NOMO-1 (cell line): ENCODE measurements around the gene LOXHD1.
A peak's percentile ranks its signal among the peaks of the same experiment; 100 is the strongest.

ENCODE experiments used
- DNase-seq, 2 experiments: peaks; one replicate each; lab custom pipeline; 2025; ENCODE audit not compliant: unreplicated experiment in 2 of 2; lab: John Stamatoyannopoulos, UW

Gene LOXHD1, protein sequence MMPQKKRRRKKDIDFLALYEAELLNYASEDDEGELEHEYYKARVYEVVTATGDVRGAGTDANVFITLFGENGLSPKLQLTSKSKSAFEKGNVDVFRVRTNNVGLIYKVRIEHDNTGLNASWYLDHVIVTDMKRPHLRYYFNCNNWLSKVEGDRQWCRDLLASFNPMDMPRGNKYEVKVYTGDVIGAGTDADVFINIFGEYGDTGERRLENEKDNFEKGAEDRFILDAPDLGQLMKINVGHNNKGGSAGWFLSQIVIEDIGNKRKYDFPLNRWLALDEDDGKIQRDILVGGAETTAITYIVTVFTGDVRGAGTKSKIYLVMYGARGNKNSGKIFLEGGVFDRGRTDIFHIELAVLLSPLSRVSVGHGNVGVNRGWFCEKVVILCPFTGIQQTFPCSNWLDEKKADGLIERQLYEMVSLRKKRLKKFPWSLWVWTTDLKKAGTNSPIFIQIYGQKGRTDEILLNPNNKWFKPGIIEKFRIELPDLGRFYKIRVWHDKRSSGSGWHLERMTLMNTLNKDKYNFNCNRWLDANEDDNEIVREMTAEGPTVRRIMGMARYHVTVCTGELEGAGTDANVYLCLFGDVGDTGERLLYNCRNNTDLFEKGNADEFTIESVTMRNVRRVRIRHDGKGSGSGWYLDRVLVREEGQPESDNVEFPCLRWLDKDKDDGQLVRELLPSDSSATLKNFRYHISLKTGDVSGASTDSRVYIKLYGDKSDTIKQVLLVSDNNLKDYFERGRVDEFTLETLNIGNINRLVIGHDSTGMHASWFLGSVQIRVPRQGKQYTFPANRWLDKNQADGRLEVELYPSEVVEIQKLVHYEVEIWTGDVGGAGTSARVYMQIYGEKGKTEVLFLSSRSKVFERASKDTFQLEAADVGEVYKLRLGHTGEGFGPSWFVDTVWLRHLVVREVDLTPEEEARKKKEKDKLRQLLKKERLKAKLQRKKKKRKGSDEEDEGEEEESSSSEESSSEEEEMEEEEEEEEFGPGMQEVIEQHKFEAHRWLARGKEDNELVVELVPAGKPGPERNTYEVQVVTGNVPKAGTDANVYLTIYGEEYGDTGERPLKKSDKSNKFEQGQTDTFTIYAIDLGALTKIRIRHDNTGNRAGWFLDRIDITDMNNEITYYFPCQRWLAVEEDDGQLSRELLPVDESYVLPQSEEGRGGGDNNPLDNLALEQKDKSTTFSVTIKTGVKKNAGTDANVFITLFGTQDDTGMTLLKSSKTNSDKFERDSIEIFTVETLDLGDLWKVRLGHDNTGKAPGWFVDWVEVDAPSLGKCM (N-terminal part only)

DNA sequence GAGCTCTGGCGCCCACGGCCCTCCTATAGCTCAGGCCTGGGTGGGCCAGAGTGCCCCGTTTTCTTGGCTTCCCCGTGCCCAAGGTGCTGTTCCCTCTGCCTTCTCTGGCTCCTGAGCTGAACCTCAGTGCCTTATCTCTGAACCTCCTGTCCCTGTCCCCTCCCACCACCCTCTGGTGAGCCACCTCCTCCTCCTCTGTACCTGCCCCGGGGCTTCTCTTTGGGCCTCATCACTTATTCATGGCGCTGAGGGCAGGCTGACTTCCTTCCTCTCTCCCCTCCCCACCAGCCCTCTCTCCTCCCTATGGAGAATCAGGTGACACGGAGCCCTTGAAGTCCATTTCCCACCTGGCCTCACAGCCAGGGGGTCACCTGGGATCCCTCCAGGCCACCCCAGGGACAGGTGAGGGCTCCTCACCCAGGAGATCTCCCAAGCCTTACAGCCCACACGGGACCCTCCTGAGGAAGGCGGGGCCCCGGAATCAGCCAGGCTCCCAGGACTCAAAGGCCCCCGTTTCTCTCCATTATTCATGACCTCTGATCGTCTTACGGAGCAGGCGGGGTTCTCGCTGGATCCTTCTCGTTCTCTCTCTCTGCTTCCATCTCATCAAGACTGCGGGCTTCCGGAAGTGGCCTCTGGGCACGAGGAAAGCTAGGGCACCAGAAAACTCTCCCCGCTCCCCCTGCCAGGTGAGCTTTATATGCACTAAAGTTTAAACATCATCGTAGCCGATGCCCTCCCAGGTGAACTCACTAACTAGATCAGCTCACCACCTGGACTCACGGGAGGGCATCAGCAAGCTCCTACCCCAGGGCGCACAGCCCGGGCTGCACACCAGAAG is at the start of gene LOXHD1:
LOXHD1 (minus strand) TSS at position 106 of the 841 bp plus-strand sequence. CDS start 187 bp downstream, outside the sequence.
- DNase-seq: no peak

DNA sequence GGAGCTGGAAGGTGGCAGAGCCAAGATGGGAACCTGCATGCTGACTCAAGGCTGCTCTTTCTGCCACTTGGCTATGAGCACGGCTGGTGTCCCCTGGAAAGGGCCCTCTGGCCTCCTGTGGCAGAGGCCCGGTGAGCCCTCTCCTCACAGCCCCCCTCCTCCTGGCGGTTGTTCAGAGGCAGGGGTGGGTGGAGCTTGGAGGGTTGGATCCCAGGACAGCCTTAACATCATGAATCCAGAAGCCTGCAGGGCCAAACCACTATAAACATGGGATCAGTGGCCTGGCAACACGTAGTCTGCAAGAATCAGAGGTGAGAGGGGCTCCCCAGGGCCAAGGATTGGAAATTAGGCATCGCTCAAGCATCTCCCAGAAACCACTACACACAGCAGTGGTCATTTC is 48.5 kb upstream of the LOXHD1 start:
- DNase-seq: no peak

DNA sequence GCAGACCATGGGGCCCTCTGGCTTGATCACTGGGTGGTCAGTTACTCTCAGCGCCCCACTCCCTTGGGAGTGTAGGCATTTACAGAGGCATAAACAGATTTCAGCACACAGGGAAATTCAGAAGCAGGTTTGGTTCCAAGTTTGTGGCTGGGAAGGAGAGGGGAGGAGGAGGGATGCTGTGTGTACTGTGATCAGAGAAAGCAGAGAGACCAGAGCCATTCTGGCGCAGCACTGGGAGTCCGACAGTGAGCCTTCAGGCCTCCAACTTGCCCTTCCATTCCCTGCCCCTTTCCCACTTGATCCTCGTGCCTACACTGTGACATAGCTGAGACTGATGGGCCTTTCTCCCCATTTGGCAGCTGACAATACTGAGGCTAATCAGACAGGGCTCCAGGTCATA is 47.8 kb upstream of the LOXHD1 start:
- DNase-seq: no peak

DNA sequence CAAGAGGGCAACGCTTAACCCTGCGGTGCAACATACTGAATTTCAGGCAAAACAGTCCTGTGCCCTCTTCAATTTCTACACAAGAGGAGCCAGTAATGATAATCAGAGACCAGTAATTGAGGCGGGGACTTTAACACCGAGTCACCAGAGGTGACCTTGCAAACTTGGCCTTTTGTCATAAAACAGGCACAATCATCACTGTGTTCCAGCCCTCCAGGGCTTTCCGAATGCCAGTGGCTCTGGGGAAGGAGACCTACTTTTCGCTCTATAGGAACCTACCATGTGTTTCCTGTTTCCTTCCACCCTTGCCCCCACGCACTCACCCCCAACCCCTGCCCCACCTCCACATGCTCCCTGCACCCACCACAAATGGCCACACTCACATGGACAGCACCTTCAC is 47.2 kb upstream of the LOXHD1 start:
- no peak for DNase-seq

DNA sequence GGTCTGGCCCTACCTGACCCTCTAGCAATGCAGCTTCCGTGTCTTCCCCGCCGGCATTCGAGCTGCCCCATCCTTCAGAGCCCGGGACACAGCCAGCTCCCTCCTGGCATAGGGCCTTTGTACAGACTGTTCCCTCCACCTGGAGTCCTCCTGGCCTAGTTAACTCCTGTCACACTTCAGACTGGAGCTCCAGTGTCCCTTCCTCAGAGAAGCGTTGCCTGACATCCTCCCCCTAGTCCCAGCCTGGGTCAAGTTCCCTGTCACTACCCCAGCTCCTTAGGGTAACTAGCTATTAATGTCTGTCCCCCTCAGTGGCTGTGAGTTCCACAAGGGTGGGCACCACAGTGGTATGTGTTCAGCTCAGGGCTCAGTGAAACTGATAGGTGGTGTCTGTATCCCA is 45.5 kb upstream of the LOXHD1 start:
- DNase-seq: no peak

DNA sequence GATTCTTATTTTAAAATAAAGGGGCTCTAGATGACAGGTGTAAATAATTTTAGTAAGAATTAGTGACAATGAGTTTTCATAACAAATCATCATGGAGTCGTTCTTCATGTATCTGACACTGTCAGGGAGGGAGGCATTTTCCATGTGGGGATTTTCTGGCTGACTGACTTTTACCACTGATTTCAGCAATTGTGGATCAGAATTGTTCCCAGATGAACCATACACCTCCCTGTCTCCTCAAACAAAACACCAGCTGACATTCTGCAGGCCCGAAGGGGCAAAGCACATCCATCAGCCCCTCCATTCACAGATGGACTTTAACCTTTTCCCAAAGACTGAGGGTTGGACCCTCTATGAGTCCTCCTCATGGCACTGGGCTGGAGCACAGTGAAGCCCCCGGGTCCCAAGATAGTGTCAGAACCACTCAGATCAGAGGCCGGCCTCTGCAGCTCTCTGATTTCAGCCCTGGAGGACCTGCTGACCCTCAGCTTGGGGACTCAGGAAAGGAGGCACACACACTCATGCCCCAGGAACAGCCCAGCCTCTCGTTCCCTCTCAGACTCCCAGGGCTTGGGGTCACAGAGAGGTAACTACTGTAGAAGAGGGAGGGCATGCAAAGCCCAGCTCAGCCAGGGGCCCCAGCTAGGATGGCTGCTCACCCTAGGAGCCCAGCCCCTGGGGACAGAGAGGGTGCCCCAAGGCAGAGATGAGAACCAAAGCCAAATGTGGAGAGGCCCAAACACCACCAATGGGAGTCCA is 43.2 kb upstream of the LOXHD1 start:
- DNase-seq: no peak

DNA sequence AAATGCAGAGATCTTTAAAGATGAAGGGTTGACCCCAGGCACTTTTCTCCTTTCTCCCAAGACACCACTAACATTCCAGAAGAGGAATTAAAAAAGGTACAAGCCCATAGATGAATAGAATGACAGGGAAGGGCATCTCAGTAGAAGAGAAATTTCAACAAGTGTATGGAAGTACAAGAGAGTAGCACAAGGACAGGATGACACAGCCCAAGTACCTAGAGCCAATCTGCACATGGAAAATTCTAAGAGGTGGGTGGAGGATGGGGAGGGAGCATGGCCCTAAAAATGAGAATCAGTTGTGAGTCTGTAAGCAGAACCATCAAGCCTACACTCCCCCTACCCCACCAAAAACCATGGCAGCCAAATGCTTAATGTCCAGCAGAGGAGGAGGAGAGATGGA is 39.7 kb upstream of the LOXHD1 start:
- DNase-seq: no peak

DNA sequence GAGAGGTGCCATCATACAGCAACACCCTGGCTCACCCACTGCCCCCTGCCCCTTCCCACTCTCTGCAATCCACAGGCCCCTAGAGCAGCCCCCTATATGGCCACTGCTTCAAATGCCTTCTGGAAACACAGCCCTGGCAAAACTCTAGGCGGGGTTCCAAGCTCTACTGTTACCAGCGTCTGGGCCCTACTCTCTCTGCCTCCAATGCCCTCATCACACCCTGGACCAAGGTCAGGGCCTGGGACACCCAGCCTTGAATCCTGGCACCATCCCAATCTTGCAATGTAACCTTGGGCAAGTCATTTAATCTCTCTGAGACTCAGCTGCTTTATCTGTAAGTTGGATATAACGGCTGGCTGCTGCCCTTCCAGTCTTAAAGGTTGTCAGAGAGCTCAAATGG is 39.2 kb upstream of the LOXHD1 start:
- no peak for DNase-seq

DNA sequence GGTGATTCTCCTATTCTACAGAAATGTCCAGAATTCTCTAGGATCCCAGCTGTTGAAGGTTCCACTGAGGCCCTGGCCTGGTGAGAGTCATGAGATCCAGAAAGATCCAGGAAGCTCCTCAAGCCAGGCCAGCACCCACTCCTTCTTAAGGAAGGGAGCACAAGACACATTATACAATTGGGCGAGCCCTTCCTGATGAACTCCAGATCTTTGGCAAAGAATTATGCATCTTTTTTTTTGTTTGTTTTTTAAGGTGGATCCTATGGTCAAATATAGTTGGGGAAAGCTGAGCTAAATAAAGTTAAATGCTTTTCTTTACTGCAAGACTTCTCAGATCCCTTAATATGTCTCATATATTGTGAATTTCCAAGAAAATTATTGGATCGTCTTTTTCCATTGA is 37.0 kb upstream of the LOXHD1 start:
- no peak for DNase-seq

DNA sequence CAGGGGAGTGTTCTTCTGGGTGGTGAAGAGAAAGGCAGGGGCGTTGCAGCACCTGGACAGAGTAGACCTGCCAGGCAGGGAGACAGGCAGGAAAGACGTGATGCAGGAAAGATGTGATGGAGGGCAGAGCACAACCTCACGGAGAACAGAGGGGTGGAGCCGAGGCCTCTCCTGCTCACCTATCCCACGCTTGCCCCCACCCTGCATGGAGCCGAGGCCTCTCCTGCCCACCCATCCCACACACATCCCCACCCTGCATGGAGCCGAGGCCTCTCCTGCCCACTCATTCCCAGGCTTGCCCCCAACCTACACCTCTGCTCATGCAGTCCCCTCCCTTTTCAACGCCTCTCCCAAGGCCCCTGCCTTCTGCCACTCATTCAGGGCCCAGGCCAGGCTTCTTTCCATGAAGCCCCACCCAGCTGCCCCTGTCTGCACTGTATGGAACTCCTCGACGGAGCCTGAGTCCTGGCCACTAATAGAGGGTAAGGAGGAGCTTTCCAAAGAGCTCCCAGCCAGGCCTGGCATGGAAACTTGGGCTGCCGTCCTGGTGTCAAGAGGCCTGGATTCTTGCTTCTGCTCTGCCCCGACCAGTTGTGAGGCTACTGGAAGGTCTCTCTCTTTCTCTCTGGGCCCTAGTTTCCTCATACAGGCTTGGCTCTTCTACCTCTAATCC is 32.0 kb upstream of the LOXHD1 start:
- no peak for DNase-seq

DNA sequence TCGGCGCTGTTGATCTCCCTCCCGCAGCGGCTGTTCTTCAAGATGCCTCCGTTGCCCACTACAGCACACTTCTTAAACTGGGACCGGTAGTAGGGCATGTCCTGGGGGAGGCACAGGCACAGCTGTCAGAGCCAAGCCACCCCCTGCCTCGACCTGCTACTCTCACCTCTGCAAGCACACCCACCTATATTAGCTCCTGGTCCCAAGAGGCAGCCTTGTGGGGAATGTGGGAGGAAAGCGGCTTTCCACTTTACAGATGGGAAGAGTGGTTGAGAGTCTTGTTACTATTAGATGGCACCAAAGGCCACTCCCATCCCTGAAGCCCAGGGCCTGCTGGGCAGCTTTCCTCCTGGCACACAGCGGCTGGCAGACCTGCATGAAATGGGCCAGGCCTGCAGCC is 29.2 kb upstream of the LOXHD1 start:
- no peak for DNase-seq

DNA sequence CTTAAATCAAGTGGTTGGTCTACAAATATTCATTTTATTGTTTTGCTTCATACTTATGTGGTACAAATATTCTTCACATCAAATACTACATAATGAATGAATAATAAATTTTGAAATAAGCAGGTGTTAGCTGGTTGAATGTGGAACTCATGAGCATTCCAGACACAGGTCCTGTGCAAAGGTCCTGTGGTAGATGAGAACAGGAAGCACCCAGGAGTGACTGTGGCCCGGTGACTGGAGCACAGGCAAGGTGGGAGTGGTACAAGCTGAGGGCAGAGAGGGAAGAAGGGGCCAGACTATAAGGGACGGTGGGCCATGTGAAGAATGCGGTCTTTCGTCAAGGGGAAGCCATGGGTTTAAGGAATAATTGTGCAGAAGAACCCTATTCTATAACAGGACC is 26.2 kb upstream of the LOXHD1 start:
- DNase-seq: no peak

DNA sequence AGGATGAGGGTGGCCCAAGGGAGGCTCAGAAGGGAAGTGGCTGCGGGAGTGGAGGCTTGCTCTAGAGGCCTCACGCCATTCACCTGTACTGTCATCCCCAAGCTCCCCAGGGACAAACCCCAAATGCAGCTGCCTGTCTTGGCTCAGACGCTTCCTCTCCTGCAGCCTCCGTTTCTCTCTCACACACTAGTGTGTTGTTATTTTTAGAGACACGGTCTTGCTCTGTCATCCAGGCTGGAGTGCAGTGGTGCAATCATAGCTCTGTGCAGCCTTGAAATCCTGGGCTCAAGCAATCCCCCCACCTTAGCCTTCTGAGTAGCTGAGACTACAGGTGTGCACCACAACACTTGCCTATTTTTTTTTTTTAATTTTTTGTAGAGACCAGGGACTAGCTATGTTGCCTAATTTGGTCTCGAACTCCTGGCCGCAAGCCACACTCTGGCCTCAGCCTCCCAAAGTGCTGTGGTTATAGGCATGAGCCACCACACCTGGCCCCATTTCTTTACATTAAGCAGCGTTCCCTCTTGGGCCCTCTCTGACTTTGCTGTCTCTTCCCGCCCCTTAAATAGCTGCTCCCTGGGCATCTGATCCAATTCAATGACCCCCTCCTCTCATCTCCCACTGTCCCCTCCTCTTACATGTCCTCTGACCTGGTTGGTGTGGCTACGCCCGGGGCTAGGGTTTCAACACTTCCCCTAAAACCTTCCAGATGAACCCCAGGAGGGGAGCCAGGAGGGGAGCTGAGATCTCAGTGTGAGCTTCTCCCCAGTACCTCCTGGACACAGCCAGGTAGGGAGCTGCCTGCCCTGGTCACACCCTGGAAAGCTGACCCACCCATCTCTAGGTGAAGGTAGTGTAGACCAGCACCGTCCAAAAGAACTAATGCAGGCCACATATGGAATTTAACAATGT is 24.0 kb upstream of the LOXHD1 start:
- peak; percentile 7 to 25 for DNase-seq

DNA sequence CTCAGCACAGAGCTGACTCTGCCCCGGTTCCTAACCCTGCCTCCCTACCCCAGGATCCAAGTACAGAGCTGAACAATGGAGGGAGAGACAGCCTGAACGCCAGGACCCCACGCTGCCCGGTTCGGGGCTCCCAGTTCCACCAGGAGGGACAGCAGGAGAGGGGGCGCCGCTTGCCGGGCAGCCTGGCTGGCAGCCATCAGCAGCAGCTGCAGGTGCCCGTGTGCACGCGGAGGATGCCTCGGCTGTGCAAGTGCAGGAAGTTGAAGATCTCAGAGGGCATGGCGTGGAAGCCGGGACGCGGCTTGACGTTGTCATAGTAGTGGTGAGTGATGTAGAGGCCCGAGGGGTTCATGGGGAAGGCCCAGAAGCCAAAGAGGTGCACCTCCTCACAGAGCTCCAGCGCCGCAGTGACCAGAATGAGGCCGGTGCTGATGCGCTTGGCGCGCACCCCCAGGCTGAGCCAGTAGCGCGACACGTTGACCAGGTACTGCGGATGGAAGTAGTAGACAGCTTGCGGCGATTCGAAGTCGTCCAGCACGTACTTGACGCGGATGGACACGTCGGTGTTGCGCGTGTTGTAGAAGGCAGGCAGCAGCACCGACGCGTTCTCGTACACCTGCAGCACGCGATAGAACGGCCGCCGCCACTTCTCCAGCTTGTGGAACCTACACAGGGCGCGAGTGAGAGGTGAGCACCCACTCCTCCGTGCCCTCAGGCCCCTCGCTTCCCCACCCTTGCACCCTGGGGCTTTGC is 23.0 kb upstream of the LOXHD1 start:
- no peak for DNase-seq

DNA sequence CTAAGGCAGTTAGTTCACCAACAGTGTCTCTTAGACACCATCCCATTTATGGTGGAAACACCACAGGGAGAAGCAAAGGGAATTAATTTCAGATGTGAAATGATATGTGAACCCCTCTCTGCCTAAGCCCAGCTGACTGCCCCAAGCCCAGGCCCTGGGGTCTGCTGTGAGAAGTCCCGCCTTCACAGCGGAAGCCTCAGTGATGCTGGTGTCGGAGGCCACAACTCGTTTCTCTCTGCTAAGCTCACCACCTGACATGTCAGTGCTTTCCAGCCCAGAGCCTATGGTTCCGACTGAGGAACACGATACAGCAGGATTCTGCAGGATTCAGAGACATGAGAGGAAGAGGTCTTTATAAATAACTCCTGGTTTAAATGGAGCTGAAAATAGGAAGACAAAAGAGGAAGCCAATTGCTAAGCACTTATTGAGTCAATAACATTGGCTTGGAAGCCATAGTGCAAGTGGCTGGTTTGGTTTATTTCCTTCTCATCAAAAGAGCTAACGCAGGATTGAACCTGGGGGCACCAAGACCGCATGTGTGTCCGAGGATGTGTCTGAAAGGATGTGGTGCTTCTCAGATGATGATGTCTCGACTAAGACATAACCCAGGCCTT is 21.9 kb upstream of the LOXHD1 start:
- DNase-seq: peak; percentile 25 to 80

DNA sequence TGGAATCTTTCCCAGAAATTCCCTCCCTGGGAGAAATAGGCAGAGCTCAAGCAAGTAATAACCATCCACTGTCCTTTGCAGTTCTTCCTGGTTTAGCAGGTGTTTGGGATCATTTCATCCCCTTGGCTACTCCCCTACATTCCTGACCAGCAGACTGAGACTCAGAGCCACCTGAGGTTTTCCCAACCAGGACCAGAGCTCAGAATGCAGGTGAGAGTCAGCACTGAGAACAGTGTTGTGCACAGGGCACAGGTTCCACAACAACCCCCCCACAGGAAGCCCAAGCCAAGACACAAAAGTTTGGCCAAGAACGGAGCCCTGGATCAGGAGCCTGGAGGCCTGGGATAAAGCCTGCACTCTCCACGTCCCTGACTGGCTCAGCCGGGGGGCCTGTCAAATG is 21.0 kb upstream of the LOXHD1 start:
- DNase-seq: no peak

DNA sequence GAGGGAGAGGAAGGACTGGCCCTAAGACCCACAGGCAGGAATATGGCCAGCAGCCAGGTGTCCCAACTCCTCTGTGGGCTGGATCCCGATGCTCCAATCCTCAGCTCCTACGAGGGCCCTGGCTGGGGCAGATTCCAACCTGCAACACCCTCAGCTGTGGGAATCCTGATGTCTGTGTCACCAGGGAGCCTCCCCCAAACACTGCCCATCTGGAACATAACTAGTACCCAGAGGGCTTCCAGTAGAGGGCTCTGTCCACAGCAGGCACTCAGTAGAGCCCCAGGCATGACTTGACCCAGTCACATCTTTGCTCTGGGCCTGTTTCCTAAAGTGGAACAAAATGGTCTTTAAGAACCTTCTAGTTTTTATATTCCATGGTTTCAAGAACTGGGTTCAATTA is 20.6 kb upstream of the LOXHD1 start:
- DNase-seq: no peak
